Measurements from ENCODE around the gene OTUD4.

The OTUD4 gene

DNA sequence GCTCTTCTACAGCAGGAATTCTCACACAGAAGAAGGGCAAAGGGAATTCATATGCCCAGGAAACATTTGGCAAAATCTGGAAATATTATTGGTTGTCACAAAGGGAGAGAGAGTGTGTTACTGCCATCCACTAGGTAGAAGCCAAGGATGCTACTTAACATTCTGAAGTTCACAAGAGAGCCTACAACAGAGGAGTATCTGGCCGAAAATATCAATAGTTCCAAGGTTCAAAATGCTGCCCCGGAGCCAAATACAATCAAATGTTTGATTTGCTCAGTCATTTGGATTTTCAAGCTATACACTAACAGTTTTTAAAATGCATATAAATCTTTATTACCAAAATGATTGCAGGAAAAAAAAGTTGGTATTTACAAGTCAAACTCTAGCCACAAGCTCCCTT lies 18.8 kb downstream of the OTUD4 start:
- Histone ChIP-seq H3K4me3 (ENCODE audit: low read depth, low read length) (no peak overlapping the region), H3K36me3 (ENCODE audit: control insufficient read depth in 2 of 2, insufficient read depth in 1 of 2, low read length in 2 of 2) (peaks cover 14 to 56% of the 10 kb centered on the region in 2 experiments), H3K9me3 (ENCODE audit: control insufficient read depth, insufficient read depth, low read depth, low read length) (no peaks in the 10 kb centered on the region), H3K27ac (ENCODE audit: extremely low read depth, low read depth, low read length) (no peak overlapping the region), H3K4me1 (ENCODE audit: control insufficient read depth, insufficient read depth, low read length) (no peaks in the 10 kb centered on the region)
- ChIA-PET POLR2A (no interaction called here), CTCF (no interaction called here)
- TF ChIP-seq ZNF266 (tag by site-specific recombination; IDR thresholded peaks at IDR 0.05; ENCODE audit: low read depth) (no peak), ZNF366 (tag by site-specific recombination; conservative IDR thresholded peaks at IDR 0.05) (no peak), ZNF830 (tag by site-specific recombination; IDR thresholded peaks at IDR 0.05; ENCODE audit: low read depth) (no peak), SP3 (tag by site-specific recombination; IDR thresholded peaks at IDR 0.05) (no peak), ZNF132 (tag by site-specific recombination; IDR thresholded peaks at IDR 0.05; ENCODE audit: borderline replicate concordance) (no peak), ZFP3 (tag by site-specific recombination; IDR thresholded peaks at IDR 0.05; ENCODE audit: low read depth) (no peak), ZNF426 (tag by site-specific recombination; IDR thresholded peaks at IDR 0.05) (no peak), ZNF530 (tag by site-specific recombination; IDR thresholded peaks at IDR 0.05; ENCODE audit: low read depth) (no peak), YY1 (tag by site-specific recombination; IDR thresholded peaks at IDR 0.05) (no peak)
- TF ChIP-seq, protein P1, sequence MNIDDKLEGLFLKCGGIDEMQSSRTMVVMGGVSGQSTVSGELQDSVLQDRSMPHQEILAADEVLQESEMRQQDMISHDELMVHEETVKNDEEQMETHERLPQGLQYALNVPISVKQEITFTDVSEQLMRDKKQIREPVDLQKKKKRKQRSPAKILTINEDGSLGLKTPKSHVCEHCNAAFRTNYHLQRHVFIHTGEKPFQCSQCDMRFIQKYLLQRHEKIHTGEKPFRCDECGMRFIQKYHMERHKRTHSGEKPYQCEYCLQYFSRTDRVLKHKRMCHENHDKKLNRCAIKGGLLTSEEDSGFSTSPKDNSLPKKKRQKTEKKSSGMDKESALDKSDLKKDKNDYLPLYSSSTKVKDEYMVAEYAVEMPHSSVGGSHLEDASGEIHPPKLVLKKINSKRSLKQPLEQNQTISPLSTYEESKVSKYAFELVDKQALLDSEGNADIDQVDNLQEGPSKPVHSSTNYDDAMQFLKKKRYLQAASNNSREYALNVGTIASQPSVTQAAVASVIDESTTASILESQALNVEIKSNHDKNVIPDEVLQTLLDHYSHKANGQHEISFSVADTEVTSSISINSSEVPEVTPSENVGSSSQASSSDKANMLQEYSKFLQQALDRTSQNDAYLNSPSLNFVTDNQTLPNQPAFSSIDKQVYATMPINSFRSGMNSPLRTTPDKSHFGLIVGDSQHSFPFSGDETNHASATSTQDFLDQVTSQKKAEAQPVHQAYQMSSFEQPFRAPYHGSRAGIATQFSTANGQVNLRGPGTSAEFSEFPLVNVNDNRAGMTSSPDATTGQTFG (tag by site-specific recombination; IDR thresholded peaks at IDR 0.05; ENCODE audit: borderline replicate concordance): no peak

DNA sequence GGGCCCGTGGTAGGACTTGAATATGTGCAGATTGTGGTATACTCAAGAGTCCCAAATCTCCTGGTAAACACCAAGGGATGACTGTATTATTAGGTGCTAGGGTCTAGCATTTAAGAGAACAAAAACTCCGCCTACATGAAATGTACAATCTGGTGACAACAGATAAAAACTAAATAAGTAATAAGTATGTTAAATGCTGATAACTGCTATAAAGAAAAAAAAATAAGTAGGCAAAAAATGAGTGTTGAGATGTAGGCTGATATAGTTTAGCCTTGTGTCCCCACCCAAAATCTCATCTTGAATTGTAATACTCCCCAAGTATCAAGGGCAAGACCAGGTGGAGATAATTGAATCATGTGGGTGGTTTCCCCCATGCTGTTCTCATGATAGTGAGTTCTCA lies 23.4 kb downstream of the OTUD4 start:
- POLR2A ChIA-PET: no interaction called here
- no peaks in the 10 kb centered on the region for H3K4me1 ChIP-seq (ENCODE audit: control insufficient read depth, insufficient read depth, low read length)
- H3K9me3 ChIP-seq (ENCODE audit: control insufficient read depth, insufficient read depth, low read depth, low read length): no peaks in the 10 kb centered on the region
- CTCF ChIA-PET: no interaction called here
- no peak overlapping the region for H3K4me3 ChIP-seq (ENCODE audit: low read depth, low read length)
- TF ChIP-seq, protein P2, sequence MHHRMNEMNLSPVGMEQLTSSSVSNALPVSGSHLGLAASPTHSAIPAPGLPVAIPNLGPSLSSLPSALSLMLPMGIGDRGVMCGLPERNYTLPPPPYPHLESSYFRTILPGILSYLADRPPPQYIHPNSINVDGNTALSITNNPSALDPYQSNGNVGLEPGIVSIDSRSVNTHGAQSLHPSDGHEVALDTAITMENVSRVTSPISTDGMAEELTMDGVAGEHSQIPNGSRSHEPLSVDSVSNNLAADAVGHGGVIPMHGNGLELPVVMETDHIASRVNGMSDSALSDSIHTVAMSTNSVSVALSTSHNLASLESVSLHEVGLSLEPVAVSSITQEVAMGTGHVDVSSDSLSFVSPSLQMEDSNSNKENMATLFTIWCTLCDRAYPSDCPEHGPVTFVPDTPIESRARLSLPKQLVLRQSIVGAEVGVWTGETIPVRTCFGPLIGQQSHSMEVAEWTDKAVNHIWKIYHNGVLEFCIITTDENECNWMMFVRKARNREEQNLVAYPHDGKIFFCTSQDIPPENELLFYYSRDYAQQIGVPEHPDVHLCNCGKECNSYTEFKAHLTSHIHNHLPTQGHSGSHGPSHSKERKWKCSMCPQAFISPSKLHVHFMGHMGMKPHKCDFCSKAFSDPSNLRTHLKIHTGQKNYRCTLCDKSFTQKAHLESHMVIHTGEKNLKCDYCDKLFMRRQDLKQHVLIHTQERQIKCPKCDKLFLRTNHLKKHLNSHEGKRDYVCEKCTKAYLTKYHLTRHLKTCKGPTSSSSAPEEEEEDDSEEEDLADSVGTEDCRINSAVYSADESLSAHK (tag by site-specific recombination; IDR thresholded peaks at IDR 0.05): no peak
- TF ChIP-seq ZNF157 (tag by site-specific recombination; IDR thresholded peaks at IDR 0.05): no peak
- TF ChIP-seq ZNF23 (tag by site-specific recombination; IDR thresholded peaks at IDR 0.05; ENCODE audit: borderline replicate concordance): no peak
- TF ChIP-seq, protein P3, sequence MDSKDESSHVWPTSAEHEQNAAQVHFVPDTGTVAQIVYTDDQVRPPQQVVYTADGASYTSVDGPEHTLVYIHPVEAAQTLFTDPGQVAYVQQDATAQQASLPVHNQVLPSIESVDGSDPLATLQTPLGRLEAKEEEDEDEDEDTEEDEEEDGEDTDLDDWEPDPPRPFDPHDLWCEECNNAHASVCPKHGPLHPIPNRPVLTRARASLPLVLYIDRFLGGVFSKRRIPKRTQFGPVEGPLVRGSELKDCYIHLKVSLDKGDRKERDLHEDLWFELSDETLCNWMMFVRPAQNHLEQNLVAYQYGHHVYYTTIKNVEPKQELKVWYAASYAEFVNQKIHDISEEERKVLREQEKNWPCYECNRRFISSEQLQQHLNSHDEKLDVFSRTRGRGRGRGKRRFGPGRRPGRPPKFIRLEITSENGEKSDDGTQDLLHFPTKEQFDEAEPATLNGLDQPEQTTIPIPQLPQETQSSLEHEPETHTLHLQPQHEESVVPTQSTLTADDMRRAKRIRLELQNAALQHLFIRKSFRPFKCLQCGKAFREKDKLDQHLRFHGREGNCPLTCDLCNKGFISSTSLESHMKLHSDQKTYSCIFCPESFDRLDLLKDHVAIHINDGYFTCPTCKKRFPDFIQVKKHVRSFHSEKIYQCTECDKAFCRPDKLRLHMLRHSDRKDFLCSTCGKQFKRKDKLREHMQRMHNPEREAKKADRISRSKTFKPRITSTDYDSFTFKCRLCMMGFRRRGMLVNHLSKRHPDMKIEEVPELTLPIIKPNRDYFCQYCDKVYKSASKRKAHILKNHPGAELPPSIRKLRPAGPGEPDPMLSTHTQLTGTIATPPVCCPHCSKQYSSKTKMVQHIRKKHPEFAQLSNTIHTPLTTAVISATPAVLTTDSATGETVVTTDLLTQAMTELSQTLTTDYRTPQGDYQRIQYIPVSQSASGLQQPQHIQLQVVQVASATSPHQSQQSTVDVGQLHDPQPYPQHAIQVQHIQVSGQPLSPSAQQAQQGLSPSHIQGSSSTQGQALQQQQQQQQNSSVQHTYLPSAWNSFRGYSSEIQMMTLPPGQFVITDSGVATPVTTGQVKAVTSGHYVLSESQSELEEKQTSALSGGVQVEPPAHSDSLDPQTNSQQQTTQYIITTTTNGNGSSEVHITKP (tag by site-specific recombination; IDR thresholded peaks at IDR 0.05): no peak
- TF ChIP-seq, protein P4, sequence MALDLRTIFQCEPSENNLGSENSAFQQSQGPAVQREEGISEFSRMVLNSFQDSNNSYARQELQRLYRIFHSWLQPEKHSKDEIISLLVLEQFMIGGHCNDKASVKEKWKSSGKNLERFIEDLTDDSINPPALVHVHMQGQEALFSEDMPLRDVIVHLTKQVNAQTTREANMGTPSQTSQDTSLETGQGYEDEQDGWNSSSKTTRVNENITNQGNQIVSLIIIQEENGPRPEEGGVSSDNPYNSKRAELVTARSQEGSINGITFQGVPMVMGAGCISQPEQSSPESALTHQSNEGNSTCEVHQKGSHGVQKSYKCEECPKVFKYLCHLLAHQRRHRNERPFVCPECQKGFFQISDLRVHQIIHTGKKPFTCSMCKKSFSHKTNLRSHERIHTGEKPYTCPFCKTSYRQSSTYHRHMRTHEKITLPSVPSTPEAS (tag by site-specific recombination; IDR thresholded peaks at IDR 0.05): no peak
- TF ChIP-seq ZNF174 (tag by site-specific recombination; IDR thresholded peaks at IDR 0.05): no peak
- TF ChIP-seq ZNF830 (tag by site-specific recombination; IDR thresholded peaks at IDR 0.05; ENCODE audit: low read depth): no peak
- TF ChIP-seq, protein P5, sequence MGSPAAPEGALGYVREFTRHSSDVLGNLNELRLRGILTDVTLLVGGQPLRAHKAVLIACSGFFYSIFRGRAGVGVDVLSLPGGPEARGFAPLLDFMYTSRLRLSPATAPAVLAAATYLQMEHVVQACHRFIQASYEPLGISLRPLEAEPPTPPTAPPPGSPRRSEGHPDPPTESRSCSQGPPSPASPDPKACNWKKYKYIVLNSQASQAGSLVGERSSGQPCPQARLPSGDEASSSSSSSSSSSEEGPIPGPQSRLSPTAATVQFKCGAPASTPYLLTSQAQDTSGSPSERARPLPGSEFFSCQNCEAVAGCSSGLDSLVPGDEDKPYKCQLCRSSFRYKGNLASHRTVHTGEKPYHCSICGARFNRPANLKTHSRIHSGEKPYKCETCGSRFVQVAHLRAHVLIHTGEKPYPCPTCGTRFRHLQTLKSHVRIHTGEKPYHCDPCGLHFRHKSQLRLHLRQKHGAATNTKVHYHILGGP (tag by site-specific recombination; IDR thresholded peaks at IDR 0.05): no peak
- TF ChIP-seq ZNF837 (tag by site-specific recombination; IDR thresholded peaks at IDR 0.05): no peak
- no peak for TF ChIP-seq ZNF274 (IDR thresholded peaks at IDR 0.05; ENCODE audit: low read length)
- TF ChIP-seq ZNF274 (tag by site-specific recombination; IDR thresholded peaks at IDR 0.05; ENCODE audit: borderline replicate concordance): no peak
- no peak overlapping the region for H3K27ac ChIP-seq (ENCODE audit: extremely low read depth, low read depth, low read length)
- peaks cover 11 to 77% of the 10 kb centered on the region in 2 experiments for H3K36me3 ChIP-seq (ENCODE audit: control insufficient read depth in 2 of 2, insufficient read depth in 1 of 2, low read length in 2 of 2)
